HepG2 (cell line): ENCODE measurements around the gene SYNPO. TPM values are rescaled to one million over a fixed set of nuclear protein-coding genes. Genes with fewer than 3 reads are reported as not detected.

Experiments
- ATAC-seq: fragments of 200-7000 bp; cut with Tn5 transposase; 3 replicates; pipeline ENCODE4 v1.9.1; 2020; ENCODE audit warnings: mild to moderate bottlenecking, moderate library complexity
- BruUV-seq: library from RNA; stranded (reverse); fragments of 400-500 nt; replicated peaks from 2 replicates; lab custom pipeline; 2021; lab: Mats Ljungman, UMichigan
- CTCF ChIA-PET: fragments of 300-600 bp; formaldehyde crosslinking; extraction: SDS; loops from one replicate; lab custom pipeline; 2021; ENCODE audit warnings: low total read pairs, inconsistent platforms, low intra/inter-chr PET ratio; lab: Yijun Ruan, JAX
- POLR2A ChIA-PET: fragments of 350-600 bp; sonication (Branson Sonifier 250); formaldehyde crosslinking; loops from one replicate; lab custom pipeline; 2020; ENCODE audit warnings: antibody characterized with exemption, inconsistent platforms; lab: Yijun Ruan, JAX
- DNase-seq: peaks from one replicate; pipeline ENCODE4 v3.0.0-alpha.2; 2015; ENCODE audit warnings: low spot score
- FAIRE-seq: peaks from 3 replicates; lab custom pipeline; 2011; peaks lifted over from hg19 to GRCh38; lab: Jason Lieb, UNC
- H2AFZ ChIP-seq: one replicate; pipeline ENCODE4 v1.6.1; 2011; ENCODE audit warnings: low read length, inconsistent platforms
- H3K27ac ChIP-seq: fragments of 300-600 bp; 3 replicates; pipeline ENCODE4 v1.8.0; 2011; ENCODE audit warnings: mixed run types, mild to moderate bottlenecking, mixed read lengths, low read length, inconsistent platforms; ENCODE audit not compliant: insufficient read depth; ENCODE audit errors: extremely low read length
- H3K27me3 ChIP-seq, 2 experiments: fragments of 200-600 bp in 1 of 2; 2 replicates in 1 of 2; 3 replicates in 1 of 2; pipeline versions ENCODE4 v1.6.0 to v1.8.0; 2011; ENCODE audit warnings: low read length in 2 of 2, mild to moderate bottlenecking in 2 of 2, moderate library complexity in 2 of 2, inconsistent platforms in 1 of 2; ENCODE audit not compliant: insufficient read depth in 2 of 2, control insufficient read depth in 1 of 2
- H3K36me3 ChIP-seq, 2 experiments: fragments of 200-600 bp in 1 of 2; replicated peaks in 1 of 2; 2 replicates in 1 of 2; 3 replicates in 1 of 2; pipeline versions ENCODE4 v1.5.1 to v1.8.0; 2011; ENCODE audit warnings: low read length in 2 of 2, inconsistent platforms in 1 of 2; ENCODE audit not compliant: insufficient read depth in 2 of 2, control insufficient read depth in 1 of 2
- H3K4me1 ChIP-seq: 2 replicates; pipeline ENCODE4 v1.5.1; 2012; ENCODE audit warnings: low read length, inconsistent platforms; ENCODE audit not compliant: insufficient read depth
- H3K4me2 ChIP-seq: 2 replicates; pipeline ENCODE4 v1.6.0; 2011; ENCODE audit warnings: low read depth, low read length, inconsistent platforms
- H3K4me3 ChIP-seq, 3 experiments: fragments of 200-600 bp in 1 of 3; sonication (generic), shearing (Covaris generic) in 1 of 3; replicated peaks in 1 of 3; 2 replicates each; pipeline ENCODE4 v1.5.1; 2011 to 2016; ENCODE audit warnings: low read length in 3 of 3, inconsistent platforms in 2 of 3, low read depth in 2 of 3, mild to moderate bottlenecking in 2 of 3, control low read depth in 1 of 3, mixed read lengths in 1 of 3; ENCODE audit not compliant: insufficient read depth in 1 of 3
- H3K79me2 ChIP-seq: one replicate; pipeline ENCODE4 v1.6.1; 2011; ENCODE audit warnings: low read length, inconsistent platforms; ENCODE audit not compliant: insufficient read depth
- H3K9ac ChIP-seq: 2 replicates; pipeline ENCODE4 v1.6.0; 2011; ENCODE audit warnings: mild to moderate bottlenecking, low read depth, low read length, inconsistent platforms; ENCODE audit not compliant: insufficient read depth
- H3K9me3 ChIP-seq: 2 replicates; pipeline ENCODE4 v1.5.1; 2012; ENCODE audit warnings: mild to moderate bottlenecking, low read length
- H4K20me1 ChIP-seq: 2 replicates; pipeline ENCODE4 v1.6.0; 2011; ENCODE audit warnings: inconsistent platforms, mild to moderate bottlenecking, low read length, moderate library complexity; ENCODE audit not compliant: insufficient read depth
- MYPOP ChIP-seq: sonication (generic); formaldehyde crosslinking; IDR thresholded peaks from 2 replicates; pipeline ENCODE4 v1.8.1; 2023; ENCODE audit warnings: mild to moderate bottlenecking, moderate library complexity, missing genetic modification reagents
- TBP ChIP-seq: sonication (generic); formaldehyde crosslinking; IDR thresholded peaks from 2 replicates; pipeline ENCODE4 v1.5.0; 2020; ENCODE audit warnings: missing genetic modification reagents
- WGBS: methylation state at CpG from one replicate; pipeline ENCODE4 v1.1.6; 2017; ENCODE audit warnings: low lambda C conversion rate; 5-methylcytosine and 5-hydroxymethylcytosine counted together
- in situ Hi-C: cut with HindIII; loops from 2 replicates; pipeline ENCODE4 v1.10.0; 2017; ENCODE audit warnings: low pct_unique_long_range_greater_than_20kb; ENCODE audit not compliant: extremely low pct_ligation_motif_present
- intact Hi-C: fragments of 100-400 bp; cut with micrococcal nuclease; formaldehyde crosslinking; loops from one replicate; pipeline ENCODE4 v1.10.0; 2022; ENCODE audit not compliant: unreplicated experiment
- polyA plus RNA-seq, 8 experiments: library from polyadenylated mRNA; depleted of rRNA in 3 of 8; stranded (reverse) in 7 of 8; unstranded in 1 of 8; fragments of >200 nt; fragmentation: Illumina TruSeq in 4 of 8; extraction: Trizol in 4 of 8; gene quantifications; 2 replicates each; pipeline versions ENCODE4 v1.2.1 to v1.2.3, GENCODE V29; 2011 to 2016; ENCODE audit warnings: low read depth in 4 of 8, missing spikeins in 1 of 8, mixed read lengths in 1 of 8; ENCODE audit not compliant: insufficient read depth in 1 of 8
- total RNA-seq, 5 experiments: library from RNA; depleted of rRNA; stranded (reverse); fragments of >200 nt; fragmentation: Illumina TruSeq; extraction: Trizol; gene quantifications; 2 replicates each; pipeline ENCODE4 v1.2.3, GENCODE V29; 2016; ENCODE audit warnings: low read depth in 1 of 5
- TF ChIP-seq, protein P1 (sequence below): sonication (generic); formaldehyde crosslinking; IDR thresholded peaks from 2 replicates; pipeline ENCODE4 v1.8.1; 2023; ENCODE audit warnings: mild to moderate bottlenecking, missing genetic modification reagents
- TF ChIP-seq, protein P2 (sequence below): IDR thresholded peaks from 2 replicates; pipeline ENCODE4 v1.6.1; 2016; ENCODE audit warnings: low read depth, missing genetic modification reagents, missing compliant biosample characterization
- TF ChIP-seq, protein P3 (sequence below): sonication (generic); formaldehyde crosslinking; IDR thresholded peaks from 2 replicates; pipeline ENCODE4 v1.4.0; 2020; ENCODE audit warnings: mild to moderate bottlenecking, missing genetic modification reagents

Gene SYNPO
- total and polyA plus RNA-seq, 2 of the 13 experiments (the other 11 are each of a cell fraction or from before 2014, with no cell fraction given): 0.09 to 0.30 TPM

GRCh38 chr5:150607105-150607504 is 33.4 kb upstream of the SYNPO start (continued):
- TF ChIP-seq, protein P1, sequence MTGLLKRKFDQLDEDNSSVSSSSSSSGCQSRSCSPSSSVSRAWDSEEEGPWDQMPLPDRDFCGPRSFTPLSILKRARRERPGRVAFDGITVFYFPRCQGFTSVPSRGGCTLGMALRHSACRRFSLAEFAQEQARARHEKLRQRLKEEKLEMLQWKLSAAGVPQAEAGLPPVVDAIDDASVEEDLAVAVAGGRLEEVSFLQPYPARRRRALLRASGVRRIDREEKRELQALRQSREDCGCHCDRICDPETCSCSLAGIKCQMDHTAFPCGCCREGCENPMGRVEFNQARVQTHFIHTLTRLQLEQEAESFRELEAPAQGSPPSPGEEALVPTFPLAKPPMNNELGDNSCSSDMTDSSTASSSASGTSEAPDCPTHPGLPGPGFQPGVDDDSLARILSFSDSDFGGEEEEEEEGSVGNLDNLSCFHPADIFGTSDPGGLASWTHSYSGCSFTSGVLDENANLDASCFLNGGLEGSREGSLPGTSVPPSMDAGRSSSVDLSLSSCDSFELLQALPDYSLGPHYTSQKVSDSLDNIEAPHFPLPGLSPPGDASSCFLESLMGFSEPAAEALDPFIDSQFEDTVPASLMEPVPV (CRISPR knock-in tag): no peak

DNA sequence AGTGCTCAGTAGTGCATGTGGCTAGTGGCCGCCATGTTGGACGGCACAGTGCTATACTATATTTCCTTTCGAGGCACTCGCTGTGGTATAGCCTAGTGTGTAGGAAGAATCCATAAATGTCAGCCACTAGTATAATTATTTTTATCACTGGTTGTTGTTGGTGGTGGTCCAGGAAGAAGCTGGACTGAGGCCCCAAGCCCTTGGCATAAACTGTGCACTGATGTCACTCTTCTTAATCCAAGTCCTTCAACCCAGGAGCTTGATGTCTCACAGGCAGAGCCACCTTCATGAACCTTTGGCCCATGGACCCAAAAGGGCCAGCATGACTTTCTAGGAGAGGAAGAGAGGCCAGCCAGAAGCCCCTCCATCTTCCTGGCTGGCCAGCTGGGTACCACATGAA is 32.5 kb upstream of the SYNPO start:
- no peak overlapping the region for H3K4me3 ChIP-seq
- CTCF ChIA-PET: no interaction called here
- POLR2A ChIA-PET: no interaction called here
- peaks cover 0 to 7% of the 10 kb centered on the region in 2 experiments; a peak in 1 of 5 replicates for H3K27me3 ChIP-seq
- no peak overlapping the region for H3K9ac ChIP-seq
- H3K36me3 ChIP-seq: no peaks in the 10 kb centered on the region
- H3K9me3 ChIP-seq: no peaks in the 10 kb centered on the region
- no peak overlapping the region for H2AFZ ChIP-seq
- no peaks in the 10 kb centered on the region for H3K79me2 ChIP-seq
- no peak overlapping the region for H3K4me2 ChIP-seq
- intact Hi-C loops: no loop called here
- WGBS: 93% methylated on average over 4 of the region's 4 CpGs
- in situ Hi-C loops: no loop called here
- DNase-seq (no peak), ATAC-seq (no peak), FAIRE-seq (no peak)
- BruUV-seq: no TSS peak
- H3K4me1 ChIP-seq: peaks cover 55% of the 10 kb centered on the region
- no peak overlapping the region for H3K27ac ChIP-seq
- H4K20me1 ChIP-seq: no peaks in the 10 kb centered on the region
- TF ChIP-seq, protein P2, sequence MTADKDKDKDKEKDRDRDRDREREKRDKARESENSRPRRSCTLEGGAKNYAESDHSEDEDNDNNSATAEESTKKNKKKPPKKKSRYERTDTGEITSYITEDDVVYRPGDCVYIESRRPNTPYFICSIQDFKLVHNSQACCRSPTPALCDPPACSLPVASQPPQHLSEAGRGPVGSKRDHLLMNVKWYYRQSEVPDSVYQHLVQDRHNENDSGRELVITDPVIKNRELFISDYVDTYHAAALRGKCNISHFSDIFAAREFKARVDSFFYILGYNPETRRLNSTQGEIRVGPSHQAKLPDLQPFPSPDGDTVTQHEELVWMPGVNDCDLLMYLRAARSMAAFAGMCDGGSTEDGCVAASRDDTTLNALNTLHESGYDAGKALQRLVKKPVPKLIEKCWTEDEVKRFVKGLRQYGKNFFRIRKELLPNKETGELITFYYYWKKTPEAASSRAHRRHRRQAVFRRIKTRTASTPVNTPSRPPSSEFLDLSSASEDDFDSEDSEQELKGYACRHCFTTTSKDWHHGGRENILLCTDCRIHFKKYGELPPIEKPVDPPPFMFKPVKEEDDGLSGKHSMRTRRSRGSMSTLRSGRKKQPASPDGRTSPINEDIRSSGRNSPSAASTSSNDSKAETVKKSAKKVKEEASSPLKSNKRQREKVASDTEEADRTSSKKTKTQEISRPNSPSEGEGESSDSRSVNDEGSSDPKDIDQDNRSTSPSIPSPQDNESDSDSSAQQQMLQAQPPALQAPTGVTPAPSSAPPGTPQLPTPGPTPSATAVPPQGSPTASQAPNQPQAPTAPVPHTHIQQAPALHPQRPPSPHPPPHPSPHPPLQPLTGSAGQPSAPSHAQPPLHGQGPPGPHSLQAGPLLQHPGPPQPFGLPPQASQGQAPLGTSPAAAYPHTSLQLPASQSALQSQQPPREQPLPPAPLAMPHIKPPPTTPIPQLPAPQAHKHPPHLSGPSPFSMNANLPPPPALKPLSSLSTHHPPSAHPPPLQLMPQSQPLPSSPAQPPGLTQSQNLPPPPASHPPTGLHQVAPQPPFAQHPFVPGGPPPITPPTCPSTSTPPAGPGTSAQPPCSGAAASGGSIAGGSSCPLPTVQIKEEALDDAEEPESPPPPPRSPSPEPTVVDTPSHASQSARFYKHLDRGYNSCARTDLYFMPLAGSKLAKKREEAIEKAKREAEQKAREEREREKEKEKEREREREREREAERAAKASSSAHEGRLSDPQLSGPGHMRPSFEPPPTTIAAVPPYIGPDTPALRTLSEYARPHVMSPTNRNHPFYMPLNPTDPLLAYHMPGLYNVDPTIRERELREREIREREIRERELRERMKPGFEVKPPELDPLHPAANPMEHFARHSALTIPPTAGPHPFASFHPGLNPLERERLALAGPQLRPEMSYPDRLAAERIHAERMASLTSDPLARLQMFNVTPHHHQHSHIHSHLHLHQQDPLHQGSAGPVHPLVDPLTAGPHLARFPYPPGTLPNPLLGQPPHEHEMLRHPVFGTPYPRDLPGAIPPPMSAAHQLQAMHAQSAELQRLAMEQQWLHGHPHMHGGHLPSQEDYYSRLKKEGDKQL (CRISPR knock-in tag): no peak
- TF ChIP-seq, protein P3, sequence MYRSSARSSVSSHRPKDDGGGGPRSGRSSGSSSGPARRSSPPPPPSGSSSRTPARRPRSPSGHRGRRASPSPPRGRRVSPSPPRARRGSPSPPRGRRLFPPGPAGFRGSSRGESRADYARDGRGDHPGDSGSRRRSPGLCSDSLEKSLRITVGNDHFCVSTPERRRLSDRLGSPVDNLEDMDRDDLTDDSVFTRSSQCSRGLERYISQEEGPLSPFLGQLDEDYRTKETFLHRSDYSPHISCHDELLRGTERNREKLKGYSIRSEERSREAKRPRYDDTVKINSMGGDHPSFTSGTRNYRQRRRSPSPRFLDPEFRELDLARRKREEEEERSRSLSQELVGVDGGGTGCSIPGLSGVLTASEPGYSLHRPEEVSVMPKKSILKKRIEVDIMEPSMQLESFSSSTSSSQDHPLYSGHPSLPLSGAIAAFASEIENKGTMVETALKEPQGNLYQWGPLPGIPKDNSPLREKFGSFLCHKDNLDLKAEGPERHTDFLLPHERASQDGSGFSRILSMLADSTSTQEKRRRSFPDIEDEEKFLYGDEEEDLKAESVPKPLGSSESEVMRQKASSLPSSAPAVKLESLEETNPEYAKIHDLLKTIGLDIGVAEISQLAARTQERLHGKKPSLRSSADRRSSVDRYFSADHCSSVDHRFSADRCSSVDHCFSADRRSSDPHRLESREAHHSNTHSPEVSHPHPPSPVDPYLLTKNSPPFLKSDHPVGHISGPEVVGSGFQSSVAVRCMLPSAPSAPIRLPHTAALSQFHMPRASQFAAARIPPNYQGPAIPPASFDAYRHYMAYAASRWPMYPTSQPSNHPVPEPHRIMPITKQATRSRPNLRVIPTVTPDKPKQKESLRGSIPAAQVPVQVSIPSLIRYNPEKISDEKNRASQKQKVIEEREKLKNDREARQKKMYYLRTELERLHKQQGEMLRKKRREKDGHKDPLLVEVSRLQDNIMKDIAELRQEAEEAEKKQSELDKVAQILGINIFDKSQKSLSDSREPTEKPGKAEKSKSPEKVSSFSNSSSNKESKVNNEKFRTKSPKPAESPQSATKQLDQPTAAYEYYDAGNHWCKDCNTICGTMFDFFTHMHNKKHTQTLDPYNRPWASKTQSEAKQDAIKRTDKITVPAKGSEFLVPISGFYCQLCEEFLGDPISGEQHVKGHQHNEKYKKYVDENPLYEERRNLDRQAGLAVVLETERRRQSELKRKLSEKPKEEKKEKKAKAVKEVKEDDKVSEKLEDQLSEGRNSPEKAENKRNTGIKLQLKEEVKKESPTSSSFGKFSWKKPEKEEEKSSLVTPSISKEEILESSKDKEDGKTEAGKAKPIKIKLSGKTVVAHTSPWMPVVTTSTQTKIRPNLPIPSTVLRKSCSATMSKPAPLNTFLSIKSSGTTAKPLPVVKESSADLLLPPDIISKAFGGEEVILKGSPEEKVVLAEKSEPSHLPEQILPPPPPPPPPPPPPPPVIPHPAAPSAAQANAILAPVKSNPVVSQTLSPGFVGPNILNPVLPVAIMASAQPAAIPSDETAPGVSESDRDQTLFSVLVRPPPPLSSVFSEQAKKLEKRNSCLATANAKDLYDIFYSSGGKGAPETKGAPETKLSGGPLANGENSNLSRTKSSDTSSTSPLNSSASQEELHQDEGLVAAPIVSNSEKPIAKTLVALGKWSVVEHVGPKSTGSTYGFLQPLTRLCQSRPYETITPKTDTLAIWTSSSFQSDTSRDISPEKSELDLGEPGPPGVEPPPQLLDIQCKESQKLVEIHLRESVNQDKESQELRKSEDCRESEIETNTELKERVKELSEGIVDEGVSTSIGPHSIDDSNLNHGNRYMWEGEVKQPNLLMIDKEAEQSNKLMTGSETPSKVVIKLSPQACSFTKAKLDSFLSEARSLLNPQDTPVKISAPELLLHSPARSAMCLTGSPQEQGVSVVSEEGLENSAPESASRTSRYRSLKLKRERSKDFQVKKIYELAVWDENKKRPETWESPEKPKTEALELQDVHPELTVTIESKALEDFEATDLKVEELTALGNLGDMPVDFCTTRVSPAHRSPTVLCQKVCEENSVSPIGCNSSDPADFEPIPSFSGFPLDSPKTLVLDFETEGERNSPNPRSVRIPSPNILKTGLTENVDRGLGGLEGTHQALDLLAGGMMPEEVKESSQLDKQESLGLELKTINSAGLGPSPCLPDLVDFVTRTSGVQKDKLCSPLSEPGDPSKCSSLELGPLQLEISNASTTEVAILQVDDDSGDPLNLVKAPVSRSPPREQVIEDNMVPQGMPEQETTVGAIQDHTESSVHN (CRISPR knock-in tag): no peak
- TF ChIP-seq MYPOP (CRISPR knock-in tag) (no peak), TBP (CRISPR knock-in tag) (no peak)
